ENCODE data around the gene IL37.

GRCh38 chr2:112923237-112923966, 12.4 kb downstream of the IL37 start:
- TF ChIP-seq CTCF (conservative IDR thresholded peaks at IDR 0.05; ENCODE audit: low read depth, low read length) (no peak; the same call in 1 of the 2 replicates), EZH2phosphoT487 (IDR thresholded peaks at IDR 0.05; ENCODE audit: borderline replicate concordance, low read length) (no peak)

All from PC-3 (cell line).